Astrocyte of the hippocampus (primary cell): Measurements from ENCODE around the gene OGFOD1.
"Not testable (repeated sequence)": the region's sequence is repeated elsewhere in the genome, so short reads cannot be mapped to it uniquely, and the experiment has no call there.

Source experiments
- DNase-seq: peaks from one replicate; pipeline ENCODE4 v3.0.0; 2011; ENCODE audit warnings: low read depth, low spot score

Gene OGFOD1

DNA sequence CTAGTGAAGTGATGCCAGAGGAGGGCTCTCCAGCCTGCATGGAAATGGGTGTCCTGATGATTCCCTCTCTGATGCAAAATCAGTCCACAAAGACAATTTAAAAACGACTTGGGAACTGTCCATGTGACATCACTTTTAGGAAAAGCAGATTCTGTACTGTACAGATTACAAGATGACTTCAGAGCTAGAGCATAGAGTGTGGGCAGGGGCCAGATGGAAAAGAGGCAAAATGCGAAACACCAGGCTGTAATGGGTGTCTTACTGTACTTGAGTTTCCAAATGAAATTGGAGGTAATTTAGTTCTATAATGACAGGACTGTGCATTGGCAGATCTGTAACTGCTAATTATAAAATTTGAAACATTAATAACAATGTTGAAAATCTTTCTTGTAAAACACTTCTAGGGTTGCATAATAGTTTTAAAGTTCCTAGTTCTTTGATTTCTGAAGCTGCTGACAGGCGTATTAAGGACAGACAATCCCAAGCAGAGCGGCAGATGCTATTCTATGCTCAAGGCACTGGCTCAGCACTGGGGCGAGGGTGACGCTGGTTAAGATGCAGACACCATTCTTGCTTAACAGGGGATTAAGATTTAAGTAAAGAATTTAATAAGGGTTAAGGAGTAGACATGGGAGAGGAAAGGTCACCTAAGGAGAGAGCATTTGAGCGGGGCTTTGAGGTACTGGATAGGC, 29.6 kb downstream of the OGFOD1 start:
- DNase-seq: no peak

DNA sequence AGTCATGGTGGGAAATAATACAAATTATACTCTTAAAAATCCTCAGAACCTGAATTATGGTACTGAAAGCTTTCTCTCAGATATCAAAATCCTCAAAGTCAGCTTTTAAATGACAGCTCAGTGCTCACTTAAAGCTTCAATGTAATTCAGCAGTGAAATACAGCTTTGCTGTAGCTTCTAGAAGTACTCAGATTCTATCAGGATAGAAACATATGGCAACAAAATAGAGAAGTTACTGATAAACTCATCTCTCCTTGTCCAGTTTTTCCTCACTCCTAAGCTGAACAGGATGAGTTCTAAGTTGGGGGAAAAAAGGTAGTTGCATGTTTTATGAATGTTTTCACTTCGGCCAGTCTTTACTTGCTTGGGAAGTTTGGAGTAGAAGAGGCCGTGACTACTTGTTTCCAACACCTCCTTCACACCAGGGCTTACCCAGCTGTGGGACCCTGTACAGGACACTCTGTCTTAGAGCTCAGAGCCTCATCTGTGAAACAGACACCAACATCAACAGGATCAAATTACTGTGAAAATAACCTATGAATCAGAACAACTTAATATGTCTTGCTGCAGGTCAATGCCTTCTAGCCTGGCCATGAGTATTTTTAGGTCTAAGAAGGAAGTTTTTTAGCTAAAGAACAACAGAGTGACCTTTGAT, 30.2 kb downstream of the OGFOD1 start:
- DNase-seq: no peak

DNA sequence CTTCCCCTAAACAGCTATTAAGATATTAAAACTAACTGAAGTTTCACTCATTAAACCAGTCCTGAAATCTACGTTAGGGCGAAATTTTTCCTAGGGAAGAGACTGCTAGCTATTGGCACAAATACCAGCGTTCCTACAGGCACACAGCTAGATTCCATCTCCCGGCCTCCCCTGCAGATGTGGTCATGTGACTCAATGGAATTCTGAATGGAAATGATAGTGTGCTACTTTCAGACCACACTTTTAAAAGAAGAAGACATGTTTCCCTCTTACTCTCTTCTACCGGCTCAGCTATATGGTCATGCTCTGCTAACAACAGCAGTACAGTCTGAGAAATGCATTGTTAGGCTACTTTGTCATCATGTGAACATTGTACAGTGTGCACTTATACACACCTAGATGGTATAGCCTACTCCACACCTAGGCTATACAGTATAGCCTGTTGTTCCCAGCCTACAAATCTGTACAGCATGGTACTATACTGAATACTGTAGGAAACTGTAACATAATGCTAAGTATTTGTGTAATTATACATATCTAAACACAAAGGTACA, 31.4 kb downstream of the OGFOD1 start:
- DNase-seq: no peak

DNA sequence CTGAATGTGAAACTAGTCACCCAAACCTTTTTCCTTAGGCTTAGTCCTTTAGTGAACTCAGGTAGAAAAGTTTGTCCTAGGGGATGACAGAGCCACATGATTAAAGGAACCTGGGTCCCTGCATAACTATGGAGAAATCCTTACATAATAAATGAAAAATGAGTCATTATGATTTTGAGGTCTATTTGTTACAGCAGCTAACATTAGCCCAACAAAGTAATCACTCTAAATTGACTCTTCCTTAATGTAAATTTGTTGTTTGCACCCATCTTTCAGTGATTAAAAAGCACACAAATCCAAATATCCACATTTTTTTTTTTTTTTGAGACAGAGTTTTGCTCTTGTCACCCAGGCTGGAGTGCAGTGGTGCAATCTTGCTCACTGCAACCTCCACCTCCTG, 32.0 kb downstream of the OGFOD1 start:
- DNase-seq: no peak

DNA sequence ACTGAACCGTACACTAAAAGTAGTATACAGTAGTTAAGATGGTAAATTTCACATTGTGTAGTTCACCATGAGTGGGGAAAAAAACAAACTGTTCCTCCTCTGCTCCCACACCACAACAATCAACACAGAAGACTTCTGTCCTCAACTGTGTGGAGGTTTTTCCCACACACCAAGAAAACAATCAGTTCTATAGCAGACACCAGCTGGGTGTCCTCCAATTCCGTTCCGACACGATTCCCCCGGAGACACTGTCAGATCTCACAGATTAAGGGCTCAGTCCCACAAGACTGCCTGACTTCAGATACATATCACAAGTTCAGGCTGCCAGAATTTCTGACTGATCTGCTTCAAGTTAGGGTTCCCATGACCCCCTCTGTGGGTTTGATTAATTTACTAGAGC, 36.7 kb downstream of the OGFOD1 start:
- no peak for DNase-seq

DNA sequence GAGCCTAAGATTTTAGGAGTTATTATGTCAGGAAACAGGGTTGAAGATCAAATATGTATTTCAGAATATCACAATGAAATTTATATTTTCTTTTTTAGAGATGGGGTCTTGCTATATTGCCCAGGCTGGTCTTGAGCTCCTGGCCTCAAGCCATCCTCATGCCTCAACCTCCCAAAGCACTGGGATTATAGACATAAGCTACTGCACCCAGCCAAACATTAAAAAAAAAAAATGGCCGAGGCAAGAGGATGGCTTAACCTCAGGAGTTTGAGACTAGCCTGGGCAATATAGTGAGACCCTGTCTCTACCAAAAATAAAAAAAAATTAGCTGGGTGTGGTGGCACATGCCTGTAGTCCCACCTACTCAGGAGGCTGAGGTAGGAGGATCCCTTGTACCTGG, 37.5 kb downstream of the OGFOD1 start:
- DNase-seq: not testable (repeated sequence)

DNA sequence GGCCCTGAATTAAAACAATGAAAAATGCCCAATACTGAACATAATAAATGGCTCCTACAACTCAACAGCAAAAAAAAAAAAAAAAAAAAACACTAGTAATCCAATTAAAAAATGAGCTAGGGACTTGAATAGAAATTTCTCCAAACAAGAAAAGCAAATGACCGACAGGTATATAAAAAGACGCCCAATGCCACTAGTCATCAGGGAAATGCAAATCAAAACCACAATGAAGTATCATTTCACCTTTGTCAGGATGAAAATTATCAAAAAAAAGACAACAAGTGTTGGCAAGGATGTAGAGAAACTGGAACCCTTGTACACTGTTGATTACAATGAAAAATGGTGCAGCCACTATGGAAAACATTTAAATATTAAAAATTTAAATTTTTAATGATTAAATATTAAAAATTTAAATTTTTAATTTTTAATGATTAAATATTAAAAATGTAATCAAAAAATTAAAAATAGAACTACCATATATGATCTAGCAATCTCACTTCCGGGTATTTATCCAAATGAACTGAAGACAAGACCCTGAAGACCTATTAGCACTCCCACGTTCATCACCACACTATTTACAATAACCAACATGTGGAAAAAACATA, 40.4 kb downstream of the OGFOD1 start:
- DNase-seq: no peak

DNA sequence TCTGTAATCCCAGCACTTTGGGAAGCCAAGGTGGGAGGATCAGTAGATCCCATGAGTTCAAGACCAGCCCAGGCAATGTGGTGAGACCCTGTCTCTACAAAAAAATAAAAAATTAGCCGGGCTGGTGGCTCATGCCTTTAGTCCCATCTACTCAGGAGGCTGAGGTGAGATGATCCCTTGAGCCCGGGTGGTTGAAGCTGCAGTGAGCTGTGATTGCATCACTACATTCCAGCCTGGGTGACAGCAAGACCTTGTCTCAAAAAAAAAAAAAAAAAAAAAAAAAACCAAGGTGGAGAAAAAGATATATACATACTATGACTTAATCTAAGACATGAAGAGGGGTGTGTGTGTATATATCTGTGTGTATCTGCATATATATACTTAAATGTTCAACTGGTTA, 41.8 kb downstream of the OGFOD1 start:
- DNase-seq: no peak

DNA sequence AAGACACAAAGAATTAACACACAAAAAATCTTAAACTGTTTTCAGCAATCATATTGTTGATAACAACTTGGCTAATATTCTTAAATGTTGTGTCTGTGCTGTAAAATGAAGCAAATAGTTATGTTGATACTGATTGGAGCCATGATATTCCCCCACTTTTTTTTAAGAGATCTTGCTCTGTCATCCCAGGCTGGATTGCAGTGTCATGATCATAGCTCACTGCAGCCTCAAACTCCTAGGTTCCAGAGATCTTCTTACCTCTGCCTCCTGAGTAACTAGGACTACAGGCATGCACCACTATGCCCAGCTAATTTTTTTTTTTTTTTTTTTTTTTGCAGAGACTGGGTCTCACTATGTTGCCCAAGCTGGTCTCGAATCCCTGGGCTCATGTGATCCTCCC, 42.5 kb downstream of the OGFOD1 start:
- DNase-seq: no peak

DNA sequence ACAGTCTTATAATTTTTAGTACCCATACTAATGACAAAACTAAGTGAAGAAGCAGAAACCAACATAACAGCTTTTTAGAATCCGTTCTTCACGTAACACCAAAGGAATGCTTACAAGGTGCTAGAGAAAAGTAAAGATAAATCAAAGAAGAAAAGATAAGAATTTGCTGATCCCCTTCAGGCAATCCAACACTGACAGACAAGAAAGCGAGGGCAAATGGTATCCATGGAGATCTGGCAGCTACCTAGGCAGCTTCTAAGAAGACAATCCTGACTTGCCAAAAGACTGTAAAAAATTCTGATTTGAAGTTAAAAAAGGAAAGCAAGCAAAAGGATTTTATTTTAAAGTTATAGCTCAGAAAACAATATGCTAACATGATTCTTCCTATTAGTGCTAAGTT, 53.8 kb downstream of the OGFOD1 start:
- DNase-seq: peak; percentile 4

DNA sequence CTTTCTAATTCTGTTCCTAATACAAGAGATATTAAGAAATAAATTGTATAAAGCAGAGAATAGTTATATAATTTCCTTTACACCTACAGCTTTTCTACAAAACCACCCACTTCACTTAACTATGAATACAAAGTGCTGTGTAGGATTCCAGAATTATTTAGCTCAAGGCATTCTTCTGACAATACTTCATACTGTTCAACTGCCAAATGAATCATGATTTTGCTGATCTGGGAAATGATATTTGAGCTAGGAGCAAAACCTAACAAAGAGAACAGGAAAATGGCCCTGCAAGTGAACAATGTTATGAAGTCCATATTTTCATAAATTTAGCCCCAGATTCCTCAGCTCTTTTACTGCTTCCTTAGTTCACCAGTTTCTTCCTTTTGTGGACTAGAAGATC, 55.6 kb downstream of the OGFOD1 start:
- DNase-seq: peak; percentile 67

DNA sequence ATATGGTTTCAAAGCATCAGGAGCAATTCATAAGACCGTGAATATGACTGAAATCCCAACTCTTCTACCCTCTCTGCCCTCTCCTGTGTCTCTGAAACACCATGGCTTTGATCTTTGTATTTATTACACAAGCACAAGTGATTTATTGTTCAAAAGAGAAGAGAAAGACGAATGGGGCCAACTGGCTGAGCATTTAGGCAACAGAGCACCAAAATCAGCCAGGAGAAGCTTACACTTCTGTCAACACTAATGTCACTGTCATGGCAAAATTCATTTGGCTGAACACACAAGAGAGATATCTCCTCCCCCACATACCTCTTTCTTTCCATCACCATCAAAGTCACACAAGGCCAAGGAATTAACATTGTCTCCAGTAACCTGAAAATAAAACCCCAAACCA, 59.2 kb downstream of the OGFOD1 start:
- no peak for DNase-seq

DNA sequence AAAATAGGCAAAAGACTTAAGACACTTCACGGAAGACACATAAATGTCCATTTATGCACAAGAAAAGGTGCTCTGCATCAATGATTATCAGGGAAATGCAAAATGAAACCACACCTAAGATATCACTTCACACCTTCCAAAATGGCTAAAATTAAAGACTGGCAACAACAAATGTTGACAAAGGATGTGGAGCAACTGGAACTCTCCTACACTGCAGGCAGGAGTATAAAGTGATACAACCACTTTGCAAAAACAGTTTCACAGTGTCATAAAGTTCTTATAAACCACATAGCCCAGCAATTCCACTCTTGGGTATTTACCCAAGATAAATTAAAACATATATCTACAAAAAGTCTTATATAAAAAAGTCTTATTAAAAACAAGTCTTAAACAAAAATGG, 60.7 kb downstream of the OGFOD1 start:
- DNase-seq: no peak

DNA sequence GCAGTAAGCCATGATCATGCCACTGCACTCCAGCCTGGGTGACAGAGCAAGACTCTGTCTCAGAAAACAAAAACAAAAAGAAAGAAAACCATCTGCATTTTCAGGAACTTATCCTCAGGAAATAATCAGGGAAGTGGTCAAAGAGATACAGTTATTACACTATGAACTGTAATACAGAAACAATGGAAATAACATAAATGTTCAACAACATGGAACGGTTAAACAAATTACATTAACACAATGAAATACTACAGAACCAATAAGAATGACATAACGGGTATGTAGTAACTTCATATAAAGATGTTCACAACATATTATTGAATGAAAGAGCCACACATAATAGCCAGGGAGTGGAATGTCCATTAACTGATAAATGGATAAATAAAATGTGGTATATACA, 61.7 kb downstream of the OGFOD1 start:
- no peak for DNase-seq

DNA sequence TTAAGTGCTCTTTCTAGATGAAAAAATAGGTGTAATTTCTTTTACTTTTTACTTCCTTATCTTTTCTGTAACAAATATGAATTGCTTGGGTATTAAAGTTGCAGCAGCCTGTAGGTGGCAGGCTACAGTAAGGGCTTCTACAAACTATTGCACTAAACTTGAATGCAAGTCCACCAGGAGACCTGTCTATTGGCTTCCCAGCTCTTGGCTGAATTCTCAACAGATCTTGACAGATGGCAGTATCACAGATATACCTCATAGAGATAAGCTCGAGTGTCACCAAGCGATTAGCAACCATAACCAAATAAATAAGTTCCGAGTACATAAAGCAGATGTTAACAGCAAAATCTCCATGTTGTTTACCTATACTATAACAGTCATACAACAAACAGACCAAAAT, 62.6 kb downstream of the OGFOD1 start:
- peak; percentile 68 for DNase-seq

DNA sequence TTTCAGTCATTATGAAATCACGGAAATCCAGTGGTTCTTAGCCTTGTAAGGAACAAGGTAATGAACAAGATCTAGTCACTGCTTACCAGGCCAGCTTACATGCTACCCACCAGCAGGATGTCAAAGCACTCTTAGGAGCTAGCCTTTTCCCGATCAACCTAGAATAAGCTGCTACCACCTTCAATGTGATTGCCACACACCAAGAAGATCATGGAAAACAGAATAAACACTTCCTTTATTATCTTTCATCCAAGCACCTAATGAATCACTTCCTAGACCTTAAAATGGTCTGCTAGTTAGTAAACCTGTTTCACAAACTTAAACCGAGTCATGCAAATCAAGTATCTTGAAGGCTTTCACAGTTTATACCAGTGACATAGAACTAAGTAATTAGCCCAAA, 63.5 kb downstream of the OGFOD1 start:
- no peak for DNase-seq

DNA sequence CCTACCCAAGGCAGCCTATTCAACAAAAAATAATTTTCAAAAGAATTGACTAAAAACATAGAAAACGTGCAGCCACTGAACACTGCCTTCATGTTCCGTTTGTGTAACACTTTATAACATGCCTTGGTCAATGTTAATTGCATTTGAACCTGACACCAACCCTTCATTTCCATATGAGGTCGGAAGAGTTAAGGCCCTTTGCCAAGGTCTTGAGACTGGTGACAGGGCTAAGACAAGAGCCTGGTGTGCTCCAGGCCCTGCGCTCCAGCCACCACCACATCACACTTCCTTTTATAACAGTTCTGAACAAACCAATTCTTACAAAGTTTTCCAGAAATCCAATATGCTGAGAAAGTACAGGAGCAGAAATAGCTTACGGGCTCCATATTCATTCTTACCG, 64.3 kb downstream of the OGFOD1 start:
- no peak for DNase-seq

DNA sequence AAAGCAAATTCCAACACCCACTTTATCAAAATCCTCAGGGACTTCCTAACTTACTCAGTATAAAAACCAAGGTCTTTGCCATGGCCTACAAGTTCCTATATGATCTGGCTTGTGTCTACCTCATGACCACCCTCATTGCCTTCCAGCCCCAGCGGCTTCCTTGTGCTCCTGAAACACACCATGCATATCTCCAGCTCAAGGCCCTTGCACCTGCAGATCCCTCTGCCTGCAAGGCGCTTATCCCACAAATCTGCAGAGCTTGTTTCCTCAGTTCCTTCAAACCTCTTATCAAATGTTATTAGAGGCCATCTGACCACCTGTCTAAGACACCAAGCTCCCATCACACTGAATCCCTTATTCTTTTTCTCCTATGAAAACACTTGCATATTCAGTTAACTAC, 65.9 kb downstream of the OGFOD1 start:
- DNase-seq: no peak

DNA sequence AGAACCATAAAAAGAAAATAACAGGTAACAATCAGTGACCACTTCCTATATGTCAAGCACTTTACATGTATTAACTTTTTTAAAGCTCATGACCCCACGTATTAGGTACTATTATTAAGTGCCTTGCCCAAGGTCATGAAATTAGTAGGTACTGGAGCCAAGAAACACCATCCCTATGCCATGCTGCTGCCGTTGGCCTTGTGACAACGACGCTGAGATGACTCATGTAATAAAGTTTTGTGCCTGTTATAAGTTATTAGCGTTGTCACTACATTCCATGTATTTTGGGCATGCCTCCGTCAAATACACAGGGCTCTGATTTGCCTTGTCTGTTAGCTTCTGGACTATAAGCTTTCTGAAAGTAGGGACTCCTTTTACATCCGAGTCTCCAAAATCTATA, 67.1 kb downstream of the OGFOD1 start:
- peak; percentile 12 for DNase-seq

DNA sequence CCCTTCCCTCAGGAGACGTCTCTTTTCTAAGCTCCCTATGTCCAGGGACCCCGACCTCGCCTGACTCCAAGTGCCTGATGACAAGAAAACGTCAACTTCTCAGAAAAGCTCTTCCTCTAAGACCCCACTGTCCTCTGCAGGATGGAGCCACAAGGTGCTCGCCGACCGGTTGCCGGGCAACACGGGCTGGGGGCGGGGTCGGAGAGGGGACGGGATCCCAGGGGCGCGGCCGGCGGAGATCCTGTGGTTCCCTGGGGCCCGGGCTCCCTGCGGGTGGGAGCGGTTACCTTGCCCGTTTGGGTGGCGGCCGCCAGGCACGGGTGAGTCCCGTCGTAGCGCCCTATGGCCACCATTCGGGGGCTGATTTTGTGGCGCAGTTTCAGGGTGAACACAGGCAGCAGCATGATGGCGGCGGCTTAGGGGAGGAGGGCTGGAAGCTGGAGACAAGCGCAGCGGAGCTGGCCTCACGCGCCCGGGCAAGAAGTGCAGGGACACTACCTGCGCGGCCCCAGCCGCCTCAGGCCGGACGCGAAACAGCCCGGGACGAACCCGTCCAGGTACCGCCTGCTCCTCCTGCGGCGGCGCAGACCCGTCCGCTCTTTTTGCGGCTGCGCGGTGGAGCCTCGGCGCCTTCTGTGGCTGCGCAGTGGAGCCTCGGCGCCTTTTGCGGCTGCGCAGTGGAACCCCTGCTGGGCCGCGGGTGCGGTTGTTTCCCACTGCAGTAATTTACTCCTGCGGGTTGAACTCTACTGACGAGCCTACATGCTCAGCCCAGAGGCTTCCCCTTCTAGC, 68.3 kb downstream of the OGFOD1 start, which contains the start of gene BBS2:
TSS of gene BBS2 (minus strand) at position 566 of the 792 bp plus-strand sequence. CDS start at position 404, 162 bp downstream.
- peak; percentile 95 for DNase-seq

DNA sequence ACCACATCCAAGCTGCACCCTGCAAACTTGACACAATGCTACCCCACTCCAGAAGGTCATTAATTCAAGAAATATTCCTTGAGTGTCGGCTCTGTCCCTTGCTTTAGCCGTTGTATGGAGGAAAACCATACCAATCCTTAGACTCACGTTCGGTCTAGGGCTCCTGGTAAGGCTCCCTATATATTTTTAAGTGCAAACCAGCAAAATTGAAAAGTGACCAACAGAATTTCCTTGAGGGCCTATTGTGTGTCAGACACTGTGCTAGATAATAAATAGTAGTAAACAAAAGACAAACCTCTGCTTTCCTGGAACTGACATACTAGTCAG, 68.9 kb downstream of the OGFOD1 start:
- DNase-seq: no peak

DNA sequence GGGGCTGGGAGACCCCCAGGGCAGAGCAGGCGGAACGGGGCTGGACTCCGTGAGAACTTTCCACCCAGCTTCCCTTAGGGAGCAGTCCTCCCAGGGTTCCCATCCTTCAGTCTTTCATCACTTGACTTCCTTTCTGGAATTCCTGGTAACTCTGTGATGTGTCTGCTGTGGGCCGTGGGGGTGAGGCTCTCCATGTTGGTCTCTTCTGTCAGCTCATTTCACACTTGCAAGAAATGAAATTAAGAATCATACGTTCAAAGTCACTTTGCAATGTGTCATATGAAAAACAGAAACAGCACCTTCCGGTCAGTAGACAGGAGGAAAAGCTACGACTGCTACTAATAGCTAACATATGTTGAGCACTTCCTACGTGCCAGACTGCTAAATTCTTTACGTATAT, 73.9 kb downstream of the OGFOD1 start:
- no peak for DNase-seq
